HEK293 (cell line): ENCODE results near the gene BDH1.

ENCODE experiments used
- CTCF ChIA-PET: fragments of 350-600 bp; formaldehyde crosslinking; extraction: SDS; loops from one replicate; lab custom pipeline; 2021; ENCODE audit warnings: antibody characterized with exemption; lab: Yijun Ruan, JAX
- POLR2A ChIA-PET: fragments of 300-600 bp; formaldehyde crosslinking; extraction: SDS; loops from one replicate; lab custom pipeline; 2020; ENCODE audit warnings: antibody characterized with exemption, inconsistent platforms; lab: Yijun Ruan, JAX
- H3K27ac ChIP-seq: fragments of 200-500 bp; sonication (Bioruptor generic); 2 replicates; pipeline ENCODE4 v1.5.1; 2014; ENCODE audit warnings: low read depth, low read length, control low read depth, inconsistent platforms; ENCODE audit errors: extremely low read depth
- H3K36me3 ChIP-seq, 2 experiments: fragments of 200-500 bp in 1 of 2; sonication (Bioruptor generic) in 1 of 2; 1 replicate in 1 of 2; 2 replicates in 1 of 2; pipeline ENCODE4 v1.5.1; 2014 to 2017; ENCODE audit warnings: inconsistent platforms in 2 of 2, low read length in 2 of 2; ENCODE audit not compliant: control insufficient read depth in 2 of 2, insufficient read depth in 1 of 2
- H3K4me1 ChIP-seq: fragments of 200-500 bp; sonication (Bioruptor generic); 2 replicates; pipeline ENCODE4 v1.5.1; 2014; ENCODE audit warnings: mild to moderate bottlenecking, low read length, inconsistent platforms; ENCODE audit not compliant: control insufficient read depth, insufficient read depth
- H3K4me3 ChIP-seq: 2 replicates; pipeline ENCODE4 v1.5.1; 2011; ENCODE audit warnings: low read depth, mild to moderate bottlenecking, control low read depth, low read length, moderate library complexity
- H3K9me3 ChIP-seq: fragments of 200-500 bp; sonication (Bioruptor generic); 2 replicates; pipeline ENCODE4 v1.5.1; 2014; ENCODE audit warnings: low read depth, low read length, inconsistent platforms; ENCODE audit not compliant: control insufficient read depth, insufficient read depth
- EGR2 ChIP-seq: fragments of 450-650 bp; formaldehyde crosslinking; IDR thresholded peaks from 2 replicates; pipeline ENCODE4 v1.5.1; 2016; ENCODE audit warnings: low read depth, missing biosample characterization, missing genetic modification characterization
- GLI4 ChIP-seq: fragments of 450-650 bp; formaldehyde crosslinking; IDR thresholded peaks from 2 replicates; pipeline ENCODE4 v1.5.1; 2016; ENCODE audit warnings: missing biosample characterization, missing genetic modification characterization
- GLIS2 ChIP-seq: fragments of 450-650 bp; formaldehyde crosslinking; IDR thresholded peaks from 2 replicates; pipeline ENCODE4 v1.5.1; 2016; ENCODE audit warnings: missing biosample characterization, missing genetic modification characterization
- KLF8 ChIP-seq: fragments of 450-650 bp; formaldehyde crosslinking; IDR thresholded peaks from 2 replicates; pipeline ENCODE4 v1.5.1; 2016; ENCODE audit warnings: missing biosample characterization, missing genetic modification characterization
- PRDM1 ChIP-seq: fragments of 450-650 bp; formaldehyde crosslinking; IDR thresholded peaks from 2 replicates; pipeline ENCODE4; 2016; ENCODE audit warnings: missing biosample characterization, missing genetic modification characterization
- RBAK ChIP-seq: fragments of 450-650 bp; formaldehyde crosslinking; IDR thresholded peaks from 2 replicates; pipeline ENCODE4 v1.5.1; 2016; ENCODE audit warnings: missing biosample characterization, missing genetic modification characterization
- ZBTB20 ChIP-seq: fragments of 450-650 bp; formaldehyde crosslinking; IDR thresholded peaks from 2 replicates; pipeline ENCODE4 v1.5.1; 2016; ENCODE audit warnings: missing biosample characterization, missing genetic modification characterization
- ZFHX2 ChIP-seq: fragments of 450-650 bp; formaldehyde crosslinking; conservative IDR thresholded peaks from 2 replicates; pipeline ENCODE4 v1.5.1; 2016; ENCODE audit warnings: missing biosample characterization, missing genetic modification characterization
- ZNF175 ChIP-seq: fragments of 450-650 bp; formaldehyde crosslinking; IDR thresholded peaks from 2 replicates; pipeline ENCODE4 v1.5.1; 2016; ENCODE audit warnings: missing biosample characterization, missing genetic modification characterization
- ZNF202 ChIP-seq: fragments of 450-650 bp; formaldehyde crosslinking; IDR thresholded peaks from 2 replicates; pipeline ENCODE4 v1.5.1; 2016; ENCODE audit warnings: missing biosample characterization, missing genetic modification characterization, borderline replicate concordance
- ZNF280D ChIP-seq: fragments of 450-650 bp; formaldehyde crosslinking; IDR thresholded peaks from 2 replicates; pipeline ENCODE4 v1.5.1; 2016; ENCODE audit warnings: missing biosample characterization, missing genetic modification characterization
- ZNF341 ChIP-seq: fragments of 450-650 bp; formaldehyde crosslinking; IDR thresholded peaks from 2 replicates; pipeline ENCODE4; 2016; ENCODE audit warnings: low read depth, missing biosample characterization, missing genetic modification characterization
- ZNF37A ChIP-seq: fragments of 450-650 bp; IDR thresholded peaks from 2 replicates; pipeline ENCODE4 v1.5.1; 2018; ENCODE audit warnings: missing biosample characterization, missing genetic modification characterization
- ZNF626 ChIP-seq: fragments of 450-650 bp; sonication (Bioruptor Pico); formaldehyde crosslinking; IDR thresholded peaks from 2 replicates; pipeline ENCODE4 v1.5.1; 2018; ENCODE audit warnings: missing biosample characterization, missing genetic modification characterization, inconsistent platforms
- ZNF701 ChIP-seq: fragments of 450-650 bp; formaldehyde crosslinking; IDR thresholded peaks from 2 replicates; pipeline ENCODE4 v1.5.1; 2016; ENCODE audit warnings: missing biosample characterization, missing genetic modification characterization
- ZNF704 ChIP-seq: fragments of 450-650 bp; formaldehyde crosslinking; IDR thresholded peaks from 2 replicates; pipeline ENCODE4 v1.5.1; 2016; ENCODE audit warnings: missing biosample characterization, missing genetic modification characterization
- ZNF791 ChIP-seq: fragments of 450-650 bp; formaldehyde crosslinking; IDR thresholded peaks from 2 replicates; pipeline ENCODE4 v1.5.1; 2016; ENCODE audit warnings: missing biosample characterization, missing genetic modification characterization
- ZSCAN5A ChIP-seq: fragments of 450-650 bp; formaldehyde crosslinking; IDR thresholded peaks from 2 replicates; pipeline ENCODE4 v1.5.1; 2016; ENCODE audit warnings: missing biosample characterization, missing genetic modification characterization

The BDH1 gene

GRCh38 chr3:197471221-197472010 lies 84.4 kb downstream of the BDH1 start:
- ChIA-PET CTCF (no interaction called here), POLR2A (no interaction called here)
- Histone ChIP-seq H3K4me1 (no peaks in the 10 kb centered on the region), H3K36me3 (no peaks in the 10 kb centered on the region), H3K9me3 (no peaks in the 10 kb centered on the region), H3K27ac (no peak overlapping the region), H3K4me3 (no peak overlapping the region)
- TF ChIP-seq RBAK (tag by site-specific recombination) (no peak), ZNF280D (tag by site-specific recombination) (no peak), ZNF704 (no peak), PRDM1 (no peak), ZSCAN5A (tag by site-specific recombination) (no peak), GLI4 (no peak), ZBTB20 (tag by site-specific recombination) (no peak)

GRCh38 chr3:197468866-197469382 lies 86.8 kb downstream of the BDH1 start:
- H3K4me3 ChIP-seq: no peak overlapping the region
- no peaks in the 10 kb centered on the region for H3K9me3 ChIP-seq
- H3K4me1 ChIP-seq: no peaks in the 10 kb centered on the region
- ChIA-PET CTCF (interaction anchor here (0.7 kb wide), 1 partner anchor 15 kb away, joined by 5 read pairs; no protein-coding TSS in a partner anchor), POLR2A (no interaction called here)
- H3K36me3 ChIP-seq: no peaks in the 10 kb centered on the region
- no peak overlapping the region for H3K27ac ChIP-seq
- no peak for TF ChIP-seq ZNF626 (tag by site-specific recombination)
- no peak for TF ChIP-seq ZNF341
- TF ChIP-seq ZNF175 (tag by site-specific recombination): no peak
- no peak for TF ChIP-seq GLIS2 (tag by site-specific recombination)
- no peak for TF ChIP-seq ZNF701 (tag by site-specific recombination)
- TF ChIP-seq ZNF202: no peak
- TF ChIP-seq ZNF37A: no peak
- TF ChIP-seq ZNF791 (tag by site-specific recombination): no peak

- H3K9me3 ChIP-seq: no peaks in the 10 kb centered on the region
- ChIA-PET CTCF (interaction anchor here (0.7 kb wide), 1 partner anchor 15 kb away, joined by 5 read pairs; no protein-coding TSS in a partner anchor), POLR2A (no interaction called here)
- H3K4me3 ChIP-seq: no peak overlapping the region
- H3K27ac ChIP-seq: no peak overlapping the region
- H3K36me3 ChIP-seq: no peaks in the 10 kb centered on the region
- no peaks in the 10 kb centered on the region for H3K4me1 ChIP-seq
- no peak for TF ChIP-seq KLF8
- TF ChIP-seq ZFHX2: peak; percentile 79
- TF ChIP-seq EGR2 (tag by site-specific recombination): peak; percentile 72
Observed at GRCh38 chr3:197468167-197468566, 87.6 kb downstream of the BDH1 start.
